Trophoblast cell (in vitro differentiated cells and primary cell): ENCODE measurements around the gene HERC6.

ENCODE experiments used
- DNase-seq, 2 donors: peaks; one replicate each; pipeline ENCODE4 v3.0.0-alpha.2; 2016
- H2AFZ ChIP-seq: 2 replicates; pipeline ENCODE4 v1.6.1; 2013; ENCODE audit warnings: low read length, moderate library complexity, mild to moderate bottlenecking; ENCODE audit not compliant: insufficient read depth, poor library complexity
- H2AK5ac ChIP-seq: 2 replicates; pipeline ENCODE4 v1.6.1; 2013; ENCODE audit warnings: mild to moderate bottlenecking, low read length
- H2BK120ac ChIP-seq: 2 replicates; pipeline ENCODE4 v1.6.1; 2013; ENCODE audit warnings: low read length, mild to moderate bottlenecking, moderate library complexity; ENCODE audit not compliant: insufficient read depth, poor library complexity
- H2BK12ac ChIP-seq: 2 replicates; pipeline ENCODE4 v1.6.1; 2013; ENCODE audit warnings: mild to moderate bottlenecking, low read length, moderate library complexity
- H2BK5ac ChIP-seq: 2 replicates; pipeline ENCODE4 v1.6.1; 2013; ENCODE audit warnings: low read length, low read depth, moderate library complexity, mild to moderate bottlenecking; ENCODE audit not compliant: poor library complexity
- H3K14ac ChIP-seq: 2 replicates; pipeline ENCODE4 v1.6.1; 2013; ENCODE audit warnings: mild to moderate bottlenecking, low read length
- H3K18ac ChIP-seq: 2 replicates; pipeline ENCODE4 v1.6.1; 2013; ENCODE audit warnings: mild to moderate bottlenecking, low read length
- H3K23ac ChIP-seq: 2 replicates; pipeline ENCODE4 v1.6.1; 2013; ENCODE audit warnings: low read length
- H3K27ac ChIP-seq: 2 replicates; pipeline ENCODE4 v1.5.1; 2013; ENCODE audit warnings: low read depth, mild to moderate bottlenecking, inconsistent platforms, low read length, moderate library complexity
- H3K27me3 ChIP-seq: 2 replicates; pipeline ENCODE4 v1.6.1; 2013; ENCODE audit warnings: inconsistent platforms, mild to moderate bottlenecking, low read length, moderate library complexity; ENCODE audit not compliant: insufficient read depth
- H3K36me3 ChIP-seq, 2 experiments: 1 replicate in 1 of 2; 2 replicates in 1 of 2; pipeline ENCODE4 v1.6.1; 2013; ENCODE audit warnings: low read length in 2 of 2, mild to moderate bottlenecking in 2 of 2, moderate library complexity in 1 of 2; ENCODE audit not compliant: insufficient read depth in 2 of 2, control insufficient read depth in 1 of 2
- H3K4ac ChIP-seq: 2 replicates; pipeline ENCODE4 v1.6.1; 2013; ENCODE audit warnings: low read depth, mild to moderate bottlenecking, low read length, moderate library complexity
- H3K4me1 ChIP-seq, 2 experiments: 1 replicate in 1 of 2; 2 replicates in 1 of 2; pipeline ENCODE4 v1.6.1; 2013; ENCODE audit warnings: low read length in 2 of 2, mild to moderate bottlenecking in 2 of 2, moderate library complexity in 1 of 2; ENCODE audit not compliant: insufficient read depth in 2 of 2, control insufficient read depth in 1 of 2
- H3K4me2 ChIP-seq: 2 replicates; pipeline ENCODE4 v1.6.1; 2013; ENCODE audit warnings: inconsistent platforms, mild to moderate bottlenecking, low read length, moderate library complexity
- H3K4me3 ChIP-seq: 2 replicates; pipeline ENCODE4 v1.5.1; 2013; ENCODE audit warnings: mild to moderate bottlenecking, low read depth, low read length, inconsistent platforms
- H3K79me1 ChIP-seq: one replicate; pipeline ENCODE4 v1.6.1; 2013; ENCODE audit warnings: low read length
- H3K79me2 ChIP-seq: 2 replicates; pipeline ENCODE4 v1.6.1; 2013; ENCODE audit warnings: low read length, mild to moderate bottlenecking; ENCODE audit not compliant: control insufficient read depth, insufficient read depth, poor library complexity
- H3K9ac ChIP-seq: 2 replicates; pipeline ENCODE4 v1.6.1; 2013; ENCODE audit warnings: mild to moderate bottlenecking, low read length
- H3K9me3 ChIP-seq: 2 replicates; pipeline ENCODE4 v1.6.1; 2013; ENCODE audit warnings: low read depth, mild to moderate bottlenecking, control low read depth, inconsistent platforms, low read length; ENCODE audit not compliant: insufficient read depth
- H4K12ac ChIP-seq: 2 replicates; pipeline ENCODE4 v1.6.1; 2013; ENCODE audit warnings: low read depth, mild to moderate bottlenecking, low read length, moderate library complexity
- H4K8ac ChIP-seq: 2 replicates; pipeline ENCODE4 v1.6.1; 2013; ENCODE audit warnings: low read depth, mild to moderate bottlenecking, low read length, moderate library complexity
- H4K91ac ChIP-seq: one replicate; pipeline ENCODE4 v1.6.1; 2013; ENCODE audit warnings: low read depth, mild to moderate bottlenecking, low read length, moderate library complexity
- WGBS: extraction: QIAGEN DNeasy Blood & Tissue Kit; methylation state at CpG from one replicate; pipeline ENCODE4 v1.1.7; 2013; ENCODE audit warnings: missing lambda C conversion rate; ENCODE audit not compliant: insufficient read length, insufficient coverage; ENCODE audit errors: extremely low coverage; 5-methylcytosine and 5-hydroxymethylcytosine counted together

Gene HERC6

DNA sequence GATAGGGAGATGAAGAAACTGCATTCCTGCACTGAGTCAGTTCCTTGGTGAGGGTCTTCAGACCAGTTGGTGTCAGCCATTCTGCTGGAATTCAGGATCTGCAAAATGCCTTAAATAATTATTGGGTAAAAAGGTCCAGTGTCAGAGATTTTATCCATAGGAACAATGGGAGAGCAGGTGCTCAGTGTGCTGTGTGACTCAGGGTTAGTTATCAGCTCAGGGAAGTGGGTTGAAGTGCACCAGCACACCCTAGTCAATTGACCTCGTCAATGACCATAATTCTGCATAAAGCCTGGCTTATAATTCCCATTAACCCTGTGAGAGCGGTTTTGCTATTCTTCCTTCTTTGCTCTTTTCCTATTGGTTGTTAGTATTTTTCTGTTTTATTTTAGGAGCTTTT lies 37.3 kb downstream of the HERC6 start:
- no peaks in the 10 kb centered on the region for H3K79me1 ChIP-seq
- no peak overlapping the region for H3K4ac ChIP-seq
- no peak overlapping the region for H4K8ac ChIP-seq
- peak in 1 of 2 donors; percentile 45 for DNase-seq
- H2AFZ ChIP-seq, result no peak overlapping the region
- no peak overlapping the region for H4K12ac ChIP-seq
- no peak overlapping the region for H3K23ac ChIP-seq
- H2BK5ac ChIP-seq, result no peak overlapping the region
- H3K79me2 ChIP-seq, result no peaks in the 10 kb centered on the region
- H3K27me3 ChIP-seq, result no peaks in the 10 kb centered on the region
- no peak overlapping the region for H3K14ac ChIP-seq
- H3K27ac ChIP-seq, result no peak overlapping the region
- no peak overlapping the region for H2BK120ac ChIP-seq
- H3K4me2 ChIP-seq, result no peak overlapping the region
- H3K9me3 ChIP-seq, result no peaks in the 10 kb centered on the region
- no peak overlapping the region for H3K9ac ChIP-seq
- H2AK5ac ChIP-seq, result no peak overlapping the region
- no peak overlapping the region for H3K18ac ChIP-seq
- H4K91ac ChIP-seq, result no peak overlapping the region
- H2BK12ac ChIP-seq, result no peak overlapping the region
- H3K4me1 ChIP-seq, result no peaks in the 10 kb centered on the region
- no peaks in the 10 kb centered on the region for H3K36me3 ChIP-seq
- WGBS, result no CpG with 5 or more reads among the region's 2 CpGs
- H3K4me3 ChIP-seq, result no peak overlapping the region

- H3K4me2 ChIP-seq, result no peak overlapping the region
- H3K4me3 ChIP-seq, result no peak overlapping the region
- H3K4ac ChIP-seq, result no peak overlapping the region
- H4K91ac ChIP-seq, result no peak overlapping the region
- no peaks in the 10 kb centered on the region for H3K9me3 ChIP-seq
- H3K14ac ChIP-seq, result no peak overlapping the region
- no peaks in the 10 kb centered on the region for H3K36me3 ChIP-seq
- no peak overlapping the region for H3K27ac ChIP-seq
- no peak overlapping the region for H4K8ac ChIP-seq
- H3K79me1 ChIP-seq, result no peaks in the 10 kb centered on the region
- no peak overlapping the region for H2BK5ac ChIP-seq
- no peak overlapping the region for H2BK12ac ChIP-seq
- no peak overlapping the region for H2AK5ac ChIP-seq
- H3K4me1 ChIP-seq, result no peaks in the 10 kb centered on the region
- H2BK120ac ChIP-seq, result no peak overlapping the region
- H3K18ac ChIP-seq, result no peak overlapping the region
- no CpG with 5 or more reads among the region's 3 CpGs for WGBS
- no peak for DNase-seq
- no peak overlapping the region for H3K9ac ChIP-seq
- H3K23ac ChIP-seq, result no peak overlapping the region
- H3K27me3 ChIP-seq, result no peaks in the 10 kb centered on the region
- no peaks in the 10 kb centered on the region for H3K79me2 ChIP-seq
- no peak overlapping the region for H2AFZ ChIP-seq
- H4K12ac ChIP-seq, result no peak overlapping the region
These were observed 39.8 kb downstream of the HERC6 start for GRCh38 chr4:88418411-88418810.

- H4K91ac ChIP-seq, result no peak overlapping the region
- no peaks in the 10 kb centered on the region for H3K79me1 ChIP-seq
- no peak overlapping the region for H4K8ac ChIP-seq
- H3K79me2 ChIP-seq, result no peaks in the 10 kb centered on the region
- no peak overlapping the region for H3K18ac ChIP-seq
- DNase-seq, result no peak
- no peak overlapping the region for H3K4me2 ChIP-seq
- H3K4me1 ChIP-seq, result no peaks in the 10 kb centered on the region
- no peak overlapping the region for H3K4me3 ChIP-seq
- H3K27ac ChIP-seq, result no peak overlapping the region
- no peak overlapping the region for H2BK5ac ChIP-seq
- H3K9me3 ChIP-seq, result no peaks in the 10 kb centered on the region
- no peak overlapping the region for H3K9ac ChIP-seq
- H2BK120ac ChIP-seq, result no peak overlapping the region
- H2BK12ac ChIP-seq, result no peak overlapping the region
- no peak overlapping the region for H2AK5ac ChIP-seq
- no peak overlapping the region for H2AFZ ChIP-seq
- H3K36me3 ChIP-seq, result no peaks in the 10 kb centered on the region
- H3K23ac ChIP-seq, result no peak overlapping the region
- H3K4ac ChIP-seq, result no peak overlapping the region
- no peaks in the 10 kb centered on the region for H3K27me3 ChIP-seq
- WGBS, result no CpG with 5 or more reads among the region's 5 CpGs
- no peak overlapping the region for H4K12ac ChIP-seq
- no peak overlapping the region for H3K14ac ChIP-seq
These were observed 41.2 kb downstream of the HERC6 start for GRCh38 chr4:88419874-88420273.

DNA sequence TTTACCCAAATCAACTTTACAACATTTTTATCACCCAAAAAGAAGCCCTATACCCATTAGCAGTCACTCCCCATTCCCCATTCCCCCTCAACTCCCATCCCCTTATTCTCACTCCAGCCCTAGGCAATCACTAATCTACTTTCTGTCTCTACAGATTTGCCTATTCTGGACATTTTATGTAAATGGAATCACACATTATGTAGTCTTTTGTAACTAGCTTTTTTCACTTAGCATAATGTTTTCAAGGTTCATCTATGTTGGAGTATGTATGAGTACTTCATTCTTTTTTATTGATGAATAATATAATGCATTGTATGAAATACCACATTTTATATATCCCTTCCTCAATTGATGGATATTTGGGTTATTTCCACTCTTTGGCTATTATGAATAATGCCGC lies 42.2 kb downstream of the HERC6 start:
- DNase-seq, result no peak
- H3K9ac ChIP-seq, result no peak overlapping the region
- no peak overlapping the region for H4K8ac ChIP-seq
- no peaks in the 10 kb centered on the region for H3K4me1 ChIP-seq
- H2BK5ac ChIP-seq, result no peak overlapping the region
- no peak overlapping the region for H2AFZ ChIP-seq
- no peak overlapping the region for H3K4me2 ChIP-seq
- no peak overlapping the region for H3K27ac ChIP-seq
- H3K79me1 ChIP-seq, result no peaks in the 10 kb centered on the region
- H3K18ac ChIP-seq, result no peak overlapping the region
- no peak overlapping the region for H3K4ac ChIP-seq
- no peak overlapping the region for H4K12ac ChIP-seq
- H4K91ac ChIP-seq, result no peak overlapping the region
- no peak overlapping the region for H2BK120ac ChIP-seq
- H3K79me2 ChIP-seq, result no peaks in the 10 kb centered on the region
- H3K9me3 ChIP-seq, result no peaks in the 10 kb centered on the region
- no peak overlapping the region for H2BK12ac ChIP-seq
- no peak overlapping the region for H2AK5ac ChIP-seq
- WGBS, result no CpG with 5 or more reads among the region's 1 CpG
- no peak overlapping the region for H3K23ac ChIP-seq
- no peaks in the 10 kb centered on the region for H3K27me3 ChIP-seq
- no peak overlapping the region for H3K4me3 ChIP-seq
- H3K36me3 ChIP-seq, result no peaks in the 10 kb centered on the region
- no peak overlapping the region for H3K14ac ChIP-seq
